KMS-11 (cell line): ENCODE measurements around the gene MYCN.

Experiments
- H2AFZ ChIP-seq: fragments of 200-600 bp; sonication (generic); 2 replicates; pipeline ENCODE4 v1.6.1; 2016; ENCODE audit warnings: antibody characterized with exemption, mixed run types, low read depth
- H3K27ac ChIP-seq: fragments of 200-600 bp; sonication (generic); 2 replicates; pipeline ENCODE4 v1.6.1; 2016; ENCODE audit warnings: mild to moderate bottlenecking, mixed run types
- H3K27me3 ChIP-seq: fragments of 200-600 bp; sonication (generic); 2 replicates; pipeline ENCODE4 v1.6.1; 2017; ENCODE audit warnings: mild to moderate bottlenecking, low read depth, mixed run types, moderate library complexity; ENCODE audit not compliant: insufficient read depth
- H3K36me3 ChIP-seq: fragments of 200-600 bp; sonication (generic); 2 replicates; pipeline ENCODE4 v1.6.1; 2017; ENCODE audit warnings: mild to moderate bottlenecking, mixed run types; ENCODE audit not compliant: insufficient read depth
- H3K4me1 ChIP-seq: fragments of 200-600 bp; sonication (generic); 2 replicates; pipeline ENCODE4 v1.6.1; 2016; ENCODE audit warnings: mild to moderate bottlenecking, low read depth, mixed run types; ENCODE audit not compliant: poor library complexity, severe bottlenecking
- H3K4me2 ChIP-seq: fragments of 200-600 bp; sonication (generic); 2 replicates; pipeline ENCODE4 v1.7.0; 2016; ENCODE audit warnings: mild to moderate bottlenecking, mixed run types
- H3K4me3 ChIP-seq: fragments of 200-600 bp; sonication (generic); IDR thresholded peaks from 2 replicates; pipeline ENCODE4 v1.6.1; 2017; ENCODE audit warnings: low read depth, low read length, mixed read lengths; ENCODE audit not compliant: insufficient read depth
- H3K79me2 ChIP-seq: fragments of 200-600 bp; sonication (generic); 2 replicates; pipeline ENCODE4 v1.6.1; 2016; ENCODE audit warnings: low read depth, mixed run types; ENCODE audit not compliant: insufficient read depth
- H3K9ac ChIP-seq: fragments of 200-600 bp; sonication (generic); 2 replicates; pipeline ENCODE4 v1.6.1; 2016; ENCODE audit warnings: mild to moderate bottlenecking, mixed run types
- H4K20me1 ChIP-seq: fragments of 200-600 bp; sonication (generic); 2 replicates; pipeline ENCODE4 v1.6.1; 2016; ENCODE audit warnings: mild to moderate bottlenecking, mixed run types; ENCODE audit not compliant: insufficient read depth
- CTCF ChIP-seq: fragments of 200-600 bp; sonication (generic); conservative IDR thresholded peaks from 2 replicates; pipeline ENCODE4 v1.6.1; 2017; ENCODE audit warnings: low read depth, mild to moderate bottlenecking, antibody characterized with exemption, low read length, moderate library complexity, mixed read lengths

The MYCN gene

DNA sequence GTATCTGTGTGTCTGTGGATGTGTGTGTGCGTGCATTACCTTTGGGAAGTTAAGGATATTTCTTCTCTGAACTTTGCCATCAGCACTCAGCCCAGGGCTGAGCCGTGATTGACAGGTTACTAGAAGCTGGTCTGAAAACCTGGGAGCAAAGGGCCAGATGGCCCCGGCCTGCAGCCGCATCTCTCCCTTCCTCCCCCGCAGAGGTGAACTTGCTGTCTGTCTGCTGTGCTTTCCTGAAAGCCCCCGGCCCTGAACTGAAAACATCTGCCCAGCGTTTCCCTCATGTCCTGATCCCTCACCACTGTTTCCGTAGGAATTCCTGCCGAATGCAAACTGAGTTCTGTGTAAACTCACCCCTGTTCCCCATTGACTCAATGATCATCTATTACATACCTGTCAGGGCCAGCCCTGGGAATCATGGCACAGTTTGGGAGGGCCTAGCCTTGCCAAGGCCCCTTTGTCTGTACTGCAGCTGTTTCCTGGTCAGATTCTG lies 45.8 kb downstream of the MYCN start:
- Histone ChIP-seq H3K4me3 (no peak overlapping the region), H3K4me1 (no peaks in the 10 kb centered on the region), H3K27me3 (no peaks in the 10 kb centered on the region), H3K27ac (no peak overlapping the region), H3K9ac (no peak overlapping the region), H4K20me1 (no peaks in the 10 kb centered on the region), H3K36me3 (no peaks in the 10 kb centered on the region), H3K79me2 (no peaks in the 10 kb centered on the region), H3K4me2 (no peak overlapping the region), H2AFZ (no peak overlapping the region)
- no peak for TF ChIP-seq CTCF

DNA sequence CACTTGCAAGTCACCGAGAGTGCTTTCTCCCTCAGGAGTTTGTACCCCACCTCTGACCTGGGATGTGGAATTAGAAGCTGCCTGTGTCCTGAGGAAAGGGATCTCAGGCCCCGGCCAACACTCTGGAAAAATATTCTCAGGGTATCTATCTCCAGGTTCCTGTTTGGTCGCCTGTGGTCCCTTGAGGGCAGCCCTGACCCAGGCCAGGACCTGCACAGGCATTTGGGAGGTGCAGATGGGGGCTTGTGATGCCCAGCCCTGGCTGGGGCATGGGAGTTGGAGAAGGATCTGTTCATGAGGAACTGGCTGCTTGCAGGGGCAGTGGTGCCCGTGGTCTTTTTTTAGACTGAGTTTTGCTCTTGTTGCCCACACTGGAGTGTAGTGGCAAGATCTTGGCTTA lies 46.3 kb downstream of the MYCN start:
- Histone ChIP-seq H3K4me3 (no peak overlapping the region), H4K20me1 (no peaks in the 10 kb centered on the region), H3K79me2 (no peaks in the 10 kb centered on the region), H3K9ac (no peak overlapping the region), H2AFZ (no peak overlapping the region), H3K27ac (no peak overlapping the region), H3K4me2 (no peak overlapping the region), H3K36me3 (no peaks in the 10 kb centered on the region), H3K27me3 (no peaks in the 10 kb centered on the region), H3K4me1 (no peaks in the 10 kb centered on the region)
- TF ChIP-seq CTCF: no peak

- Histone ChIP-seq H2AFZ (no peak overlapping the region), H4K20me1 (no peaks in the 10 kb centered on the region), H3K9ac (no peak overlapping the region), H3K4me2 (no peak overlapping the region), H3K27ac (no peak overlapping the region), H3K79me2 (no peaks in the 10 kb centered on the region), H3K4me3 (no peak overlapping the region), H3K27me3 (no peaks in the 10 kb centered on the region), H3K36me3 (no peaks in the 10 kb centered on the region), H3K4me1 (no peaks in the 10 kb centered on the region)
- TF ChIP-seq CTCF: no peak
Observed at GRCh38 chr2:15988733-15989132, 48.4 kb downstream of the MYCN start.

GRCh38 chr2:15989559-15989958 lies 49.2 kb downstream of the MYCN start:
- H2AFZ ChIP-seq: no peak overlapping the region
- no peaks in the 10 kb centered on the region for H4K20me1 ChIP-seq
- no peaks in the 10 kb centered on the region for H3K79me2 ChIP-seq
- H3K27me3 ChIP-seq: no peaks in the 10 kb centered on the region
- no peaks in the 10 kb centered on the region for H3K4me1 ChIP-seq
- TF ChIP-seq CTCF: no peak
- H3K9ac ChIP-seq: no peak overlapping the region
- no peaks in the 10 kb centered on the region for H3K36me3 ChIP-seq
- H3K27ac ChIP-seq: no peak overlapping the region
- no peak overlapping the region for H3K4me2 ChIP-seq
- no peak overlapping the region for H3K4me3 ChIP-seq
